ENCODE results near the gene RNF141. TPM values are rescaled to one million over a fixed set of nuclear protein-coding genes. Genes with fewer than 3 reads are reported as not detected.

Gene RNF141
- total RNA-seq, 2 donors from 2014 or later: 24.0 to 39.3 TPM

- Histone ChIP-seq H3K4me3 (no peak overlapping the region), H3K27ac (no peak overlapping the region), H3K27me3 (no peaks in the 10 kb centered on the region), H3K9ac (ENCODE audit: low read depth in 2 of 2, low read length in 2 of 2) (no peak overlapping the region), H3K4me1 (no peaks in the 10 kb centered on the region), H3K9me3 (no peaks in the 10 kb centered on the region), H3K36me3 (no peaks in the 10 kb centered on the region)
- intact Hi-C loops (cut with DNase I): no loop called here
- peak; percentile 15 for DNase-seq
- TF ChIP-seq, protein P1, sequence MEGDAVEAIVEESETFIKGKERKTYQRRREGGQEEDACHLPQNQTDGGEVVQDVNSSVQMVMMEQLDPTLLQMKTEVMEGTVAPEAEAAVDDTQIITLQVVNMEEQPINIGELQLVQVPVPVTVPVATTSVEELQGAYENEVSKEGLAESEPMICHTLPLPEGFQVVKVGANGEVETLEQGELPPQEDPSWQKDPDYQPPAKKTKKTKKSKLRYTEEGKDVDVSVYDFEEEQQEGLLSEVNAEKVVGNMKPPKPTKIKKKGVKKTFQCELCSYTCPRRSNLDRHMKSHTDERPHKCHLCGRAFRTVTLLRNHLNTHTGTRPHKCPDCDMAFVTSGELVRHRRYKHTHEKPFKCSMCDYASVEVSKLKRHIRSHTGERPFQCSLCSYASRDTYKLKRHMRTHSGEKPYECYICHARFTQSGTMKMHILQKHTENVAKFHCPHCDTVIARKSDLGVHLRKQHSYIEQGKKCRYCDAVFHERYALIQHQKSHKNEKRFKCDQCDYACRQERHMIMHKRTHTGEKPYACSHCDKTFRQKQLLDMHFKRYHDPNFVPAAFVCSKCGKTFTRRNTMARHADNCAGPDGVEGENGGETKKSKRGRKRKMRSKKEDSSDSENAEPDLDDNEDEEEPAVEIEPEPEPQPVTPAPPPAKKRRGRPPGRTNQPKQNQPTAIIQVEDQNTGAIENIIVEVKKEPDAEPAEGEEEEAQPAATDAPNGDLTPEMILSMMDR (IDR thresholded peaks at IDR 0.05): no peak
Observed at GRCh38 chr11:10499452-10499851, 41.5 kb downstream of the RNF141 start.

- Histone ChIP-seq H3K27ac (no peak overlapping the region), H3K9me3 (no peaks in the 10 kb centered on the region), H3K4me3 (no peak overlapping the region), H3K4me1 (no peaks in the 10 kb centered on the region), H3K9ac (ENCODE audit: low read depth in 2 of 2, low read length in 2 of 2) (no peak overlapping the region), H3K27me3 (no peaks in the 10 kb centered on the region), H3K36me3 (no peaks in the 10 kb centered on the region)
- intact Hi-C loops (cut with DNase I): no loop called here
- peak; percentile 15 for DNase-seq
- TF ChIP-seq, protein P1 (IDR thresholded peaks at IDR 0.05): no peak
Observed at GRCh38 chr11:10498426-10499250, 42.3 kb downstream of the RNF141 start.

- Histone ChIP-seq H3K9ac (ENCODE audit: low read depth in 2 of 2, low read length in 2 of 2) (no peak overlapping the region), H3K27me3 (no peaks in the 10 kb centered on the region), H3K4me1 (no peaks in the 10 kb centered on the region), H3K4me3 (no peak overlapping the region), H3K36me3 (no peaks in the 10 kb centered on the region), H3K27ac (no peak overlapping the region), H3K9me3 (no peaks in the 10 kb centered on the region)
- no peak for DNase-seq
- TF ChIP-seq, protein P1 (IDR thresholded peaks at IDR 0.05): no peak
- intact Hi-C loops (cut with DNase I): no loop called here
Observed at GRCh38 chr11:10498022-10498400, 43.0 kb downstream of the RNF141 start.

- TF ChIP-seq, protein P1 (IDR thresholded peaks at IDR 0.05): no peak
- no peaks in the 10 kb centered on the region for H3K4me1 ChIP-seq
- H3K36me3 ChIP-seq: no peaks in the 10 kb centered on the region
- H3K9me3 ChIP-seq: no peaks in the 10 kb centered on the region
- intact Hi-C loops (cut with DNase I): no loop called here
- peak; percentile 17 for DNase-seq
- no peak overlapping the region for H3K9ac ChIP-seq (ENCODE audit: low read depth in 2 of 2, low read length in 2 of 2)
- H3K27ac ChIP-seq: no peak overlapping the region
- no peak overlapping the region for H3K4me3 ChIP-seq
- no peaks in the 10 kb centered on the region for H3K27me3 ChIP-seq
Observed at GRCh38 chr11:10497371-10498021, 43.5 kb downstream of the RNF141 start.

DNA sequence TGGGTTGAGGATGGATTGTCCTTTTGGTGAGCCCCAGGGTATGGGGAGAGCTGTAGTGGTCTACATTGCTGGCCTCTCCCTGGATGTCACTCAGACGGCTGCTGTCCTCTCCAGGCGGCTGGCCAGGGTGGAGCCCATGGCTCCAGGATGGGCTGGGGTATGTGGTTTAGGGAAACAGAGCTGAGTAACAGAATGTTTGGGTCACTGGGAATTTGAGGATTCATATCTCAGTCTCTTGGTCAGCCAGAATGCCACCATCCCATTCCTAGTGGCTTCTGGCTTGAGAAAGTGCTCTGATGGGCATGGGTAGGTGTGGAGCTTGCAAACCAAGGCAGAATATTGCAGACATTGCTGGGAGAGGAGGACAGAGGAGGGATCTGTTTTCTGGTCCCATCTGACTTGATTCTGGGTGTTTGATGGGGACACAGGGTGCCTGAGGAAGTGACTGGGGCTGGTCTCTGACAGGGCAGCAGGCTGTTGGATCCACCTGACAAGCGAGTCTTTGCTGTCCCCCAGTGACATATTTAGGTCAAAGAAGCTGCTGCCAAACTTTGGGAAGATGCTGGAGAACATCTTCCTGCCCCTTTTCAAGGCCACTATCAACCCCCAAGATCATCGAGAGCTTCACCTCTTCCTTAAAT, 44.6 kb downstream of the RNF141 start:
- H3K27me3 ChIP-seq: no peaks in the 10 kb centered on the region
- no peaks in the 10 kb centered on the region for H3K9me3 ChIP-seq
- peak; percentile 9 for DNase-seq
- intact Hi-C loops (cut with DNase I): no loop called here
- H3K4me1 ChIP-seq: no peaks in the 10 kb centered on the region
- H3K4me3 ChIP-seq: no peak overlapping the region
- no peak overlapping the region for H3K9ac ChIP-seq (ENCODE audit: low read depth in 2 of 2, low read length in 2 of 2)
- H3K27ac ChIP-seq: no peak overlapping the region
- no peaks in the 10 kb centered on the region for H3K36me3 ChIP-seq
- TF ChIP-seq, protein P1 (IDR thresholded peaks at IDR 0.05): no peak
